HG03095 (cell line): ENCODE results near the gene PRPH2.
"Not testable (repeated sequence)": the region's sequence is repeated elsewhere in the genome, so short reads cannot be mapped to it uniquely, and the experiment has no call there.

Experiments
- ATAC-seq: cut with Tn5 transposase; IDR thresholded peaks from one replicate; pipeline ENCODE4 v1.9.1; 2021; ENCODE audit warnings: moderate library complexity; ENCODE audit not compliant: unreplicated experiment

Gene PRPH2

DNA sequence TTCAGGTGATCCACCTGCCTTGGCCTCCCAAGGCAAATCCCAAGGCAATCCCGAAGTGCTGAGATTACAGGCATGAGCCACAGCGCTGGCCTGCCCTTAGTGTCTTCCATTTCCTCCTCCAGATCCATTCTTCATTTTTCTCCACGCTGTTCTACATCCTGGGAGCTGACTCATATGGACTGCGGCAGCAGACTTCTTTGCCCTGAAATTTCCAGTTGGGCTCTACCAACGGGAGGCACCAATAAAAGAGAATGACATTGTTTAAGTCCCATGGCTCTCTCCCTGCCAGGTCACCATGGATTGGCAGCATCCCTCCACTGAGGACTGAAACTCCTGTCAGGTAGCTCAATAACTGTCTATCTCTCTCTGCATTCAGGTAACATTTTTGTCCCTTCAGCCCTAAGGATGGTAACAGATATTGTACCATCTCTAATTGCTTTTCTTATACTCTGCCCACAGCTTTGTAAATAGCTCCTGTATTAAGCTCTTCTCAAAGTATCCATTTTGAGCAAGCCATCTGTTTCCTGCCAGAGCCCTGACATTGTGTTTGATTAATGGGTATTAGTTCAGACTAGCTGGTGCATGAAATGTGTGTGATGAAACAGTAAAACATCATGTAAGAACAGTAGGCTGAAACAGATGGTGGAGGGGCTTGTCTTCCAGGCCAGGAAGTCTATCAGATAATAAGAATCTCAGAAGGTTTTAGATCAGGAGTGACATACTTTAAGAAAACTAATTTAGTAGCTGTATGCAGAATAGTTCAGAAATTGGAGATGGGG lies 19.9 kb upstream of the PRPH2 start:
- no peak for ATAC-seq

DNA sequence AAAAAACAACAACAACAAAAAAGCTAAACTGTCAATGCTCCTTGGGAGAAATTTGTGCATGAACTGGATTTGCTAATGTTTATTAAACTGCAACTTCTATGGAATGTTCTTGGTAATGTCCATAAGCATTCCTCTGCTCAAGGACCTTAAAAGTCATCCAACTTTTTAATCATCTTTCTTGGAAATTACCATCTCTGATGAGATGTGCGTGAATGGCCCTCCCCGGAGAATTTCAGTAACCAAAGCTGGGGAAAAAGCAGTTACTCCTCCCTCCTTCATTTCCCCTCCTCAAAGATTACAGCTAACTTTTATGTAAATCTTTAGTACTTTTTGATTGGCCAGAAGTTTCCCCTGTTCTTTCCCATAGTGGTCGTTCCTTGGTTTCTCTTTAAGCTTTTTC lies 18.3 kb upstream of the PRPH2 start:
- ATAC-seq: no peak

DNA sequence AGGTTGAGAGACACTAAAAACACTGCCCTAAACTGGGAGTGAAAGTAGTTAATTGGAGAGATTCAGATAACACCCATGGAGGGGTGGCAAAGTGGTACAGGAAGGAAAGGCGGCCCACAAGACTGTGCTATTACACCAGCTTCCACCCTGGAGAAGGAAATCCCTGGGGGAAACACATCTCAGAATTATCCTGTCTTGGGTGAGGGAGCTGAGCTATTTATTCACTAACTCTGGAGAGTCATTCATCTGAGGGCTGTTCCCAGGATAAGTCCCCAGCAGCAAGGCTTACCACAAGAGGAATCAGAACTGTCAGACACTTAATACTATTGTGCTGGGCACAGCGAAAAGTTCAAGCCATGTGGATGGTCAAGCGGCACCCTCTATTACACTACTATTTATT lies 13.6 kb upstream of the PRPH2 start:
- no peak for ATAC-seq

DNA sequence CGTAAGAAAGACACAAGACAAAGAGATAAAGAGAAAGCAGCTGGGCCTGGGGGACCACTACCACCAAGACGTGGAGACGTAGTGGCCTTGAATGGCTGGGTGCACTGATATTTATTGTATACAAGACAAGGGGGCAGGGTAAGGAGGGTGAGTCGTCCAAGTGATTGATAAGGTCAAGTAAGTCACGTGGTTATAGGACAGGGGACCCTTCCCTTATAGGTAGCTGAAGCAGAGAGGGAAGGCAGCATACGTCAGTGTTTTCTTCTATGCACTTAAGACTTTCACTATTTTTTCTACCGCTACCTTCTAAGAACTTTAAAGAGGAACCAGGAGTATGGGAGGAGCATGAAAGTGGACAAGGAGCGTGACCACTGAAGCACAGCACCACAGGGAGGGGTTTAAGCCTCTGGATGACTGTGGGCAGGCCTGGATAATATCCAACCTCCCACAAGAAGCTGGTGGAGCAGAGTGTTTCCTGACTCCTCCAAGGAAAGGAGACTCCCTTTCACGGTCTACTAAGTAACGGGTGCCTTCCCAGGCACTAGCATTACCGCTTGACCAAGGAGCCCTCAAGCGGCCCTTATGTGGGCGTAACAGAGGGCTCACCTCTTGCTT lies 11.6 kb upstream of the PRPH2 start:
- not testable (repeated sequence) for ATAC-seq

DNA sequence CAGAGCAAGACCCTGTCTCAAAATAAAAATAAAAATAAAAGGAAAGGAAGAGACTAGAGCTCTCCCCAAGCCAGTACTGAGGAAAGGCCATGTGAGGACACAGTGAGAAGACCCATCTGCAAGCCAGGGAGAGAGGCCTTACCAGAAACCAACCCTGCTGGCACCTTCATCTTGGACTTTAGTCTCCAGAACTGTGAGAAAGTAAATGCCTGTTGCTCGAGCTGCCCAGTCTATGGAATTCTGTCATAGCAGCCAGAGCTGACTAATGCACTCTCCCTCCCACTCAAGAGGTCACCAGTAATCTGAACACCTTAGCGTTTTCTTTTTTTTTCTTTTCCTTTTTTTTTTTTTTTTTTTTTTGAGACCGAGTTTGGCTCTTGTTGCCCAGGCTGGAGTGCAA lies 7.3 kb upstream of the PRPH2 start:
- ATAC-seq: no peak

DNA sequence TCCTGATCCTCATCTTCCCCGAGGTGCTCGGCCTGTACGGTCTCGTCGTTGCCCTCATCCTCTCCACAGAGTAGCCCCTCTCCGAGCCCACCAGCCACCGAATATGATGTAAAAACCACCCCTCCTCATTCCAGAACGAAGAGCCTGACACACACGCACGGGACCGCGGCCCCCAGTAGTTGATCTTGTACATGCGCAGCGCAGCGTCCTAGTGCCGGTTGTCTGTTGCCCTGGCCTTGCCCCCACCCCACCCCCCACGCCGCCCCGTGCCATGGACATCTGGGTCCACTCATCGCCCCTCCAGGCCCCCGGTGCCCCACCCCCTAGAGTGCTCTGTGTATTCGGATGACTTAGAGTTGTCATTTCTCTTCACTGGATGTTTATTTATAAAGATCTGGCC lies 5.2 kb upstream of the PRPH2 start:
- no peak for ATAC-seq

DNA sequence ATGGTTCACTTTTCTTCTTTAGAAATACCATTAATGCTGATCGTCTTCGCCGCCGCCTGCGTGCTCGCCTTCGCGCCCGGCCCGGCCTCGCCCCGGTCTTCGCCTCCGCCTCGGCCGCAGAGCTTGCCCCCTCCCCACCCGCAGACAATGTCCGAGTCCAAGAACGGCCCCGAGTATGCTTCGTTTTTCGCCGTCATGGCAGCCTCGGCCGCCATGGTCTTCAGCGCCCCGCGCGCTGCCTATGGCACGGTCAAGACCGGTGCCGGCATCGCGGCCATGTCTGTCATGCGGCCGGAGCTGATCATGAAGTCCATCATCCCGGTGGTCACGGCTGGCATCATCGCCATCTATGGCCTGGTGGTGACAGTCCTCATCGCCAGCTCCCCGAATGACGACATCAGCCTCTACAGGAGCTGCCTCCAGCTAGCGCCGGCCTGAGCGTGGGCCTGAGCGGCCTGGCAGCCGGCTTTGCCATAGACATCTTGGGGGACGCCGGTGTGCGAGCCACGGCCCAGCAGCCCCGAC lies 4.8 kb upstream of the PRPH2 start:
- ATAC-seq: no peak

DNA sequence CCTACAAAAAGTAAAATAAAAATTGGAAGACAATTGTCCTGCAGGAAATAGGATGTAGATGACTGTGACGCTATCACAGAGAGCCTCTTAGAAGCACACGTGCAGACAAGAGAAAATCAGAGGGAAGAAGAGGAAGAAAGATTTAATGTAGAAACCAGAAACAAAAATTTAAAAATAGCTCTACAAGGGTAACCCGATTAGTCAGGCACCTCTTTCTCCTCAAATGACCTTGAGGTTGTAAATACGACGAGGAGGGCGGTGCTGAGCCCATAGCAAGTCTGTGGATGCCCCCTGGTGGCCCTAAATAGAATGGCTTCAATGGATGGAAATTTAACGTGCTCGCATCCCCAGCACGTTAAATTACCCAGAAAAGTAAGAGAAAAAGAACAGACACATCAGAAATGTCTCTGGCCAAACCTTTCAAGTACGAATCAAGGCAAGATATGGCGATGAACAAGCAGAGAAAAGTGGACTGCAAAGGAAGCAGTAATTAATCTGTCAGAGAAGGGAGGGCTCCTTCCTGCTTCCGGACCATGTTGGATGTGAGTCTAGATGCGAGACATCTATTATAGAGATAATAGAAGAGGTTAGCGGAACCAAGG lies 4.2 kb upstream of the PRPH2 start:
- no peak for ATAC-seq

DNA sequence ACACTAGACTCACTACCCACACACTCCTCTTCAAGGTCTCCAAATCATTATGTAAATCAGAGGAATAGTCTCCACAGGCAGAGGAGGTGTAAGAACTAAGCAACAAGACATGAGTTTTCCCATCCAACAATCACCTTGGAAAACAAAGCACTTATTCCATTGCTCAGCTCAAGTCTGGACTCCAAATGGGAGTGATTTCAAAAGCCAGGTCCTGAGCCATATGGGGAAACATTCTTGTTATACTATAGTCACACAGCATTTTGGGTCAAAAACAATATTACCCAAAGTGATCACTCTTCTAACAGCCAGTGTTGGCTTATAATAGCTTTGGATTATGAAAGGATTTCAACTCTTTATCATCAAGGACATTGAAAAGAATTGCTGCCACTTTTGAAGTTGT lies 3.6 kb upstream of the PRPH2 start:
- ATAC-seq: no peak

DNA sequence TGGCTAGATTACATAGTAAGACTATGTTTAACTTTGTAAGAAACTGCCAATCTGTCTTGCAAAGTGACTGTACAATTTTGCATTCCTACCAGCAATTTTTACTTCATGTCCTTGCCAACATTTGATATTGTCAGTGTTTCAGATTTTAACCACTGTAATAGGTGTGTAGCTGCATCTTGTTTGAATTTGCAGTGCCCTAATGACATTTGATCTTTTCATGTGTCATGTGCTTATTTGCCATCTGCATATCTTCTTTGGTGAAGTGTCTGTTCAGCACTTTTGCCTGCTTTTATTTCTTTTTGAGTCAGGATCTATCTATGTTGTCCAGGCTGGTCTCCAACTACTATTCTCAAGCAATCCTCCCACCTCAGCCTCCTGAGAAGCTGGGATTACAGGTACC lies 2.4 kb upstream of the PRPH2 start:
- ATAC-seq: no peak

DNA sequence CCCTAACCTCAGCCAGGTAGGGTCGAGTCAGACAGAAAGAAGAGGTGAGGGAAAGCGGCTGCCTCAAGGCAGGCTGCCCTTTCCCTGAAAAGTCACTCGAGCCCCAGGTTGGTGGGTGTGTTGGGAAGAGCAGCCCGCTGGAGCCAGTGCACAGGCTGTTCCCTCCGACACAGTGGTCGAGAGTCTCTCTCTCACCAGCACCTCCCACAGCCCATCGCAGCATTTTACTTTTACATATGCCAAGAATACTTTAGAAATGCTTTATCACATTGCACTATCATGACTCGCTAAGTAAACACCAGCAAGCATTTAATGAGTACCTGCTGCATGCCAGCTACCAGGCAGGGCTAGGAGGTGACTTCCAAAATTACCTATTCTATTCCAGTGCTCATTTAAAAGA lies 1.7 kb downstream of the PRPH2 start:
- ATAC-seq: no peak

DNA sequence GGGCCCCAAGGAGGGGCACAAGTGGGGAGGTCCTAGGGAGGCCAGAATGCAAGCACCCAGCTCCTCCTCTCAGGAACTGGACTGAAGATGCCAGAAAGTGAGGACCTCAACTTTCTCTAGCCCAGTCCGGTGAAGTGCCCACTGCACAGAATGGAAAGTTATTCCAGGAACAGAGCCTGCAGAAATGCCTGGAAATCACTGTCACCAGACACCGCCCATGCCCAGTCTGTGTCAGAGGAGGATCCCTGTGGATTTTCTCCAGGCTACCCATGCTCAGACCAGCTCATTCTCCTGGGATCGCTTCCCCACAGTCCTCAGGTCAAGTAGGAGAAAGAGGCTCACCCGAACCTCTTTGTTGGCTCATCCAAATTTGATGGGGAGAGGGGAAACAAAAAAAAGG lies 6.5 kb downstream of the PRPH2 start:
- ATAC-seq: no peak

DNA sequence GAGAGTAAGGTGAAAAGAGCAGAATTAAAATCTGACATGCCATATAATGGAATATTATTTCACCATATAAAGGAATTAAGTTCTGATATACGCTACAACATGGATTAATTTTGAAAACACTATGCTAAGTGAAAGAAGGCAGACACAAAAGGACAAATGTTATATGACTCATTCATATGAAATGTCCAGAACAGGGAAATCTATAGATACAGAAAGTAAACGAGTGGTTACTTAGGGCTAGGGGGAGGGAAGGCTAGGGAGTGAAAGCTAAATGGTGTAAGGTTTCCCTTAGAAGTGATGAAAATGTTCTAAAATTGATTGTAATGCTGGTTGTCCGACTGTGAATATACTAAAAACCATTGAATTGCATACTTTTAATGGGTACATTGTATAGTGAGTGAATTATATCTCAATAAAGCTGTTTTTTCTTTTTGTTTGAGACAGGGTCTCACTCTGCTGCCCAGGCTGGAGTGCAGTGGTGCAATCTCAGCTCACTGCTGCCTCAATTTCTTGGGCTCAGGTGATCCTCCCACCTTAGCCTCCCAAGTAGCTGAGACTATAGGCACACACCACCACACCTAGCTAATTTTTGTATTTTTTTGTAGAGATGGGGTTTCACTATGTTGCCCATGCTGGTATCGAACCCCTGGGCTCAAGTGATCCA lies 8.2 kb downstream of the PRPH2 start:
- ATAC-seq: no peak

DNA sequence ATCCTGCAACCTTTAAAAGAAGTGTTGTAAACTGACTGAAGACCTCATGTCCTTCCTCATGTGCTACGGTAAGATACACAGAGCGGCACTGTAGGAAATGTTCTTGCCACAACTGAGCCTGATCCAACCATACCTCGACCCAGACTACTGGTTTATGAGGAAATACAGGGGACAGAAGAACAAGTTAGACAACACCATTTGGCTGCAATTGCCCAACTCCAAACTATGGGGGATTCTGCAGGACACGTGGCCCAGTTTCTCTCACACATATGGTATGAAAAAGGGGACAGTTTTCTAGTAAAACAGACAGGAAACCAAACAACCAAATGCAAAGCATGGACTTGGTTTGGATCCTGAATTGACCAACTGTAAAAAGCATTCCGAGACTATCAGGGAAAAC lies 10.5 kb downstream of the PRPH2 start:
- ATAC-seq: no peak

DNA sequence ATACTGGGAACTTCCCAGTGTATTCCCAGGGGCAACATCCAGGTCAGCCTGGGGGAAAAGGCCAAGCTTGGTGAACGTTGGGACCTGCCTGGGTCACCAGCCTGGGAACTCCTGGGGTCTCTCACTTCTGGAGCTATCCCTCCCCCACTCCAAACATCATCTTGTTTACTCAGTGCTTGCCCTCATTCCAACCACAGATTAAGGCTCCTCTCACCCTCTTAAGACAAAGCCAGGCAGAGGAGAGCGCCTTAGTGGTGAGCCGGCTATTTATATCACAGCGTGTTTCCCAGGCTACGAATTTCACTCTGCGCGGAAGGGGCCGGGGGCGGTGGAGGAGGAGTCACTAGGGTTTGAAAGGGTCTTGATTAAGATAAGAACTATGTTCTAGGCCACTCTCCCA lies 12.1 kb downstream of the PRPH2 start:
- no peak for ATAC-seq

DNA sequence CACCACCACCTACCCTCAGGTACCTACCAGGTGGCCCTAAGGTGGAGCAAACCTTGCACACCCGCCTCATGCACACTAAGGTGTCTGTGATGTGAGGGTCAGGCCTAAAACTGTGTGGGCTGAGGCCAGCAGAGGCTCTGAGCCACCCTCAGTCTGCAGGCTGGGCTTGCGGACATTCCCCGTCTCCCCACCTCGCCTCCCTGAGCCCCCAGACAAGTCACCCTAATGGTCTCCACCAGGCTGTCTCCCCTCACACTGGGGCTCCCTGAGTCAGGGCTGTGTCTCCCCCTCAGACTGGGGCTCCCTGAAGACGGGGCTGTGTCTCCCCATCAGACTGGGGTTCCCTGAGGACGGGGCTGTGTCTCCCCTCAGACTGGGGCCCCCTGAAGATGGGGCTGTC lies 12.5 kb downstream of the PRPH2 start:
- ATAC-seq: no peak

DNA sequence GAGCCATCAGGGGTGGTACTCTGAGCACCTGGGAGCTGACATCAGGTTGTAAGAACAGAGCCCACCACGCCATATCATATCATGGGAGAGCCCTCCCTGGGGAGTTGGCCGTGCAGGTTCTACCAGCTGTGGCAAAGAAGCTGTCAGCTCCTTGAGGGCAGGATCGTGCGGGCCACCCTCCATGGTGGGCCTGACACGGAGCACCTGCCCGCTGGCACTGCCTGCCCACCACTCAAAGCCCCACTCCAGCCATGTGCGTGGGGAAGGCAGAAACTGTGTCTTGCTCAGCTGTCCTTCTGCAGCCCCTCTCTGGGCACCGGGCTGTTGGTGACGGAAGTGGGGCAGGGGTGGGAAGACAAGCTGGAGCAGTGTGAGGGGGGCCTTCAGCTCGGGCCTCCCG lies 14.3 kb downstream of the PRPH2 start:
- ATAC-seq: no peak

DNA sequence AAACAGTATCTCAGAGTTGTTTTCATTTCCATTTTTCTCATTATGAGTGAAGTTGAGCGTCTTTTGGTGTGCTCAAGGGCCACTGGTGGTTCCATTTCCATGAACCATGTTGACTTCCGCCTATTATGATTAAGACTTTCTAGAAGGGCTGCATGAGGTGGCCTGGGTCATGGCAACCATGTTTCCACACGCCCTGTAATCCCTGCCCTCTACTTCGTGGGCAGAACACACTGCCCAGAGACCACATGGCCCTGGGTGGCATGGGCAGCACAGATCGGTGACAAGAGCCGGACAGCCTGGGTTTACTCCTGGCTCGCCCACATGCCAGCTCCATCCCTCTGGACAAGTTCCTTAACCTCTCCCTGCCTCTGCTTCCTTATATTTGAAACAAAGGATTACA lies 14.8 kb downstream of the PRPH2 start:
- ATAC-seq: no peak

DNA sequence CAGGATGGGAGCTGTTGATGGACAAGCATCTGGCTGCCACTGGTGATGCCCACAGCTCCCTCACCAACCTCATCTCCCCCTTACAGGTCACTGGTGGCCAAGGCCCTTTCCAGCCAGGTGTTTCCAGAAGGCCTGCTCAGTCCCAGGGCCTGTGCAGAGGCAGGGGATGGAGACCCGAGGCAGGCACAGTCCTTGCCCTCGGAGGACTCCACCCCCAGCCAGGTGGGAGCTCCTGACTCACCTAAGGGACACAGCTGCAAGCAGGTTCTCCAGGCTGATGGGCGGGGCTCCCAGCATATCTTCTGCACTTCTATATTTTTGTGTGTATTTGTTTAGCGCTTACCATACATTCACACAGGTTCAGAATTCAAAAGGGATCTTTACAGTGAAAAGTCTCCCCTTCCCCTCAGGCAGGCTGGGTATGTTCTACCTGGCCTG lies 17.4 kb downstream of the PRPH2 start:
- ATAC-seq: no peak

DNA sequence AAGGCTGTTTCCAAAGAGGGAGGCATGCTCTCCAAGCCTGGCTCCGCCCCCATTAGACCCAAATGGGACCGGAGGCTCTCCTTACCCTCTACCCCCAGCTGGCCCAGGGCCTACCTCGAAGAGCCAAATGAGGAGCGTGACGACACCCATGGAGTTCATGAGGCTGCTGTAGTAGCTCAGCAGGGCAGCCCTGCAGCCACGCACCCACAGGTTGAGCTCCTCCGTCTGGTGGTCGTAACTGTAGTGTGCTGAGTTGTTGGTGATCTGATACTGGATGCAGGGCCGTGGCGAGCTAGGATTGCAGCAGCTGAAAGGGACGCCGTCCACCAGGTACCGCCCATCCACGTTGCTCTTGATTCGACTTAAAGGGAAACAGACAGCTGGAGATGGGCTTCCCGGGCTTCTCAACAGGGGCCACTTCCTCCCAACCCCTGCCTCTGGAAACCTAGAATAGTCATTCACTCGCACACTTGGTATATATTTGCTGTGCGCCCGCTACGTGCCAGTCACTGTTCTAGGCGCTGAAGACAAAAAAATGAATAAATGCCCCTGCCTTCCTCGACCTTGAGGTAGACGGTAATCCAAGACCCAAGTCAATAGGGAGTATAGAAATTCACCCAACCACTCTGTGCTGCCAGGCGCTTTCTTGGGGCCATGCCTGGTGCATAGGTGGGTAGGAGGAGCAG lies 18.0 kb downstream of the PRPH2 start:
- no peak for ATAC-seq

DNA sequence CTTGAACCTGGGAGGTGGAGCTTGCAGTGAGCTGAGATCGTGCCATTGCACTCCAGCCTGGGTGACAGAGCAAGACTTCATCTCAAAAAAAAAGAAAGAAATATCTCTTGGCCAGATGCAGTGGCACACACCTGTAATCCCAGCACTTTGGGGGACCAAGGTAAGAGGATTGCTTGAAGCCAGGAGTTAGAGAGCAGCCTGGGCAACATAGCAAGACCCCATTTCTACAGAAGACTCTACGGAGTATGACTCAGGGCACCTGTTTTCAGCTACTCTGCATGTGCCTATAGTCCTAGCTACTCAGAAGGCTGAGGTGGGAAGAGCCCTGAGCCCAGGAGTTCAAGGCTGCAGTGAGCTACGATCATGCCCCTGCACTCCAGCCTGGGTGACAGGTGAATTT lies 19.6 kb downstream of the PRPH2 start:
- not testable (repeated sequence) for ATAC-seq
